ENCODE measurements around the gene PADI4.

GRCh38 chr1:17352419-17352909 lies 44.5 kb downstream of the PADI4 start:
- no peak for TF ChIP-seq POLR2A (IDR thresholded peaks at IDR 0.05)
- TF ChIP-seq, protein P1, sequence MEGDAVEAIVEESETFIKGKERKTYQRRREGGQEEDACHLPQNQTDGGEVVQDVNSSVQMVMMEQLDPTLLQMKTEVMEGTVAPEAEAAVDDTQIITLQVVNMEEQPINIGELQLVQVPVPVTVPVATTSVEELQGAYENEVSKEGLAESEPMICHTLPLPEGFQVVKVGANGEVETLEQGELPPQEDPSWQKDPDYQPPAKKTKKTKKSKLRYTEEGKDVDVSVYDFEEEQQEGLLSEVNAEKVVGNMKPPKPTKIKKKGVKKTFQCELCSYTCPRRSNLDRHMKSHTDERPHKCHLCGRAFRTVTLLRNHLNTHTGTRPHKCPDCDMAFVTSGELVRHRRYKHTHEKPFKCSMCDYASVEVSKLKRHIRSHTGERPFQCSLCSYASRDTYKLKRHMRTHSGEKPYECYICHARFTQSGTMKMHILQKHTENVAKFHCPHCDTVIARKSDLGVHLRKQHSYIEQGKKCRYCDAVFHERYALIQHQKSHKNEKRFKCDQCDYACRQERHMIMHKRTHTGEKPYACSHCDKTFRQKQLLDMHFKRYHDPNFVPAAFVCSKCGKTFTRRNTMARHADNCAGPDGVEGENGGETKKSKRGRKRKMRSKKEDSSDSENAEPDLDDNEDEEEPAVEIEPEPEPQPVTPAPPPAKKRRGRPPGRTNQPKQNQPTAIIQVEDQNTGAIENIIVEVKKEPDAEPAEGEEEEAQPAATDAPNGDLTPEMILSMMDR (IDR thresholded peaks at IDR 0.05): no peak
